ENCODE measurements around the gene RASAL2. TPM values are rescaled to one million over a fixed set of nuclear protein-coding genes. Genes with fewer than 3 reads are reported as not detected.

RASAL2 gene
- total and polyA plus RNA-seq, 2 donors (not counting 1 experiment from before 2014, with no cell fraction given): 0.12 TPM; not detected in 1

GRCh38 chr1:178115260-178115659 lies 21.4 kb downstream of the RASAL2 start:
- no peaks in the 10 kb centered on the region for H3K79me2 ChIP-seq (ENCODE audit: control insufficient read depth, insufficient read depth, low read length)
- H3K4me3 Mint-ChIP-seq: no peak overlapping the region
- H3K27ac Mint-ChIP-seq: no peak overlapping the region
- no peak for DNase-seq
- no peaks in the 10 kb centered on the region for H3K4me1 Mint-ChIP-seq
- H2AFZ ChIP-seq (ENCODE audit: insufficient read depth, low read depth, low read length, poor library complexity, severe bottlenecking): no peak overlapping the region
- no peaks in the 10 kb centered on the region for H3K36me3 ChIP-seq (replicated peaks in 1 of 2; ENCODE audit: control extremely low read depth in 1 of 2, control insufficient read depth in 1 of 2, extremely low read depth in 1 of 2, insufficient read depth in 2 of 2, low read length in 1 of 2)
- ChIA-PET CTCF (no interaction called here), POLR2A (no interaction called here)
- H3K27me3 ChIP-seq (replicated peaks in 1 of 4; ENCODE audit: control extremely low read depth in 1 of 4, control insufficient read depth in 3 of 4, insufficient read depth in 4 of 4, low read length in 3 of 4): peaks cover 0 to 2% (median 1%) of the 10 kb centered on the region in 4 experiments
- no peaks in the 10 kb centered on the region for H3K9me3 ChIP-seq (ENCODE audit: control extremely low read depth in 1 of 3, control insufficient read depth in 2 of 3, insufficient read depth in 1 of 3, low read length in 2 of 3)
- ATAC-seq (ENCODE audit: low read depth): no peak
- intact Hi-C loops (cut with micrococcal nuclease): no loop called here
- no peak overlapping the region for H3K4me2 ChIP-seq (replicated peaks; ENCODE audit: low read depth, low read length, poor library complexity, severe bottlenecking)
- no peak overlapping the region for H3K9ac ChIP-seq (ENCODE audit: low read length)
- H3K27me3 Mint-ChIP-seq: peaks cover 27% of the 10 kb centered on the region
- H3K27ac ChIP-seq (ENCODE audit: low read length in 2 of 2): no peak overlapping the region
- H4K20me1 ChIP-seq (ENCODE audit: control insufficient read depth, insufficient read depth, low read length, poor library complexity, severe bottlenecking): no peaks in the 10 kb centered on the region
- no peak overlapping the region for H3K4me3 ChIP-seq (ENCODE audit: control extremely low read depth in 1 of 5, extremely low read depth in 1 of 5, insufficient read depth in 1 of 5, low read depth in 2 of 5, low read length in 4 of 5)
- no peaks in the 10 kb centered on the region for H3K4me1 ChIP-seq (ENCODE audit: control insufficient read depth in 2 of 2, insufficient read depth in 2 of 2, low read length in 2 of 2)
- no peaks in the 10 kb centered on the region for H3K9me3 Mint-ChIP-seq (ENCODE audit: insufficient read depth)
- TF ChIP-seq EZH2 (IDR thresholded peaks at IDR 0.05; ENCODE audit: borderline replicate concordance, insufficient read depth, low read depth, low read length, poor library complexity, severe bottlenecking) (no peak), CTCF (IDR thresholded peaks at IDR 0.05) (no peak)

- Histone ChIP-seq H3K36me3 (replicated peaks in 1 of 2; ENCODE audit: control extremely low read depth in 1 of 2, control insufficient read depth in 1 of 2, extremely low read depth in 1 of 2, insufficient read depth in 2 of 2, low read length in 1 of 2) (no peaks in the 10 kb centered on the region), H4K20me1 (ENCODE audit: control insufficient read depth, insufficient read depth, low read length, poor library complexity, severe bottlenecking) (no peaks in the 10 kb centered on the region), H3K9ac (ENCODE audit: low read length) (no peak overlapping the region), H2AFZ (ENCODE audit: insufficient read depth, low read depth, low read length, poor library complexity, severe bottlenecking) (no peak overlapping the region), H3K4me1 (ENCODE audit: control insufficient read depth in 2 of 2, insufficient read depth in 2 of 2, low read length in 2 of 2) (no peaks in the 10 kb centered on the region), H3K27me3 (replicated peaks in 1 of 4; ENCODE audit: control extremely low read depth in 1 of 4, control insufficient read depth in 3 of 4, insufficient read depth in 4 of 4, low read length in 3 of 4) (peaks cover 0 to 2% (median 0%) of the 10 kb centered on the region in 4 experiments), H3K4me3 (ENCODE audit: control extremely low read depth in 1 of 5, extremely low read depth in 1 of 5, insufficient read depth in 1 of 5, low read depth in 2 of 5, low read length in 4 of 5) (no peak overlapping the region), H3K9me3 (ENCODE audit: control extremely low read depth in 1 of 3, control insufficient read depth in 2 of 3, insufficient read depth in 1 of 3, low read length in 2 of 3) (no peaks in the 10 kb centered on the region), H3K4me2 (replicated peaks; ENCODE audit: low read depth, low read length, poor library complexity, severe bottlenecking) (no peak overlapping the region), H3K79me2 (ENCODE audit: control insufficient read depth, insufficient read depth, low read length) (no peaks in the 10 kb centered on the region), H3K27ac (ENCODE audit: low read length in 2 of 2) (no peak overlapping the region)
- no peak overlapping the region for H3K4me3 Mint-ChIP-seq
- H3K27ac Mint-ChIP-seq: no peak overlapping the region
- H3K9me3 Mint-ChIP-seq (ENCODE audit: insufficient read depth): no peaks in the 10 kb centered on the region
- no peak for ATAC-seq (ENCODE audit: low read depth)
- ChIA-PET POLR2A (no interaction called here), CTCF (no interaction called here)
- intact Hi-C loops (cut with micrococcal nuclease): no loop called here
- no peak for TF ChIP-seq EZH2 (IDR thresholded peaks at IDR 0.05; ENCODE audit: borderline replicate concordance, insufficient read depth, low read depth, low read length, poor library complexity, severe bottlenecking)
- TF ChIP-seq CTCF (IDR thresholded peaks at IDR 0.05): no peak
- 88% methylated on average over 4 of the region's 4 CpGs for WGBS (ENCODE audit: insufficient coverage)
- no peak for DNase-seq
- H3K4me1 Mint-ChIP-seq: no peaks in the 10 kb centered on the region
- H3K27me3 Mint-ChIP-seq: peaks cover 38% of the 10 kb centered on the region
Measured at GRCh38 chr1:178118524-178118923, 24.6 kb downstream of the RASAL2 start.
